HepG2 (cell line): ENCODE results near the gene DIABLO. TPM values are rescaled to one million over a fixed set of nuclear protein-coding genes. Genes with fewer than 3 reads are reported as not detected.

Source experiments
- AHR ChIP-seq: IDR thresholded peaks from 2 replicates; pipeline ENCODE4 v1.6.1; 2018; ENCODE audit warnings: missing genetic modification reagents, missing compliant biosample characterization
- FIP1L1 ChIP-seq: fragments of 200-400 bp; formaldehyde crosslinking; IDR thresholded peaks from 2 replicates; pipeline ENCODE4 v1.6.1; 2018; ENCODE audit warnings: low read depth, mild to moderate bottlenecking, low read length, moderate library complexity, borderline replicate concordance; ENCODE audit not compliant: insufficient read depth
- FOXA1 ChIP-seq, 2 experiments: fragments of 450-650 bp in 1 of 2; sonication (generic) in 1 of 2; formaldehyde crosslinking in 1 of 2; IDR thresholded peaks; 2 replicates each; pipeline versions ENCODE4 v1.4.0 to v1.6.1; 2016 to 2020; ENCODE audit warnings: missing genetic modification reagents in 1 of 2
- MIER3 ChIP-seq: IDR thresholded peaks from 2 replicates; pipeline ENCODE4 v1.6.1; 2016; ENCODE audit warnings: missing compliant biosample characterization, borderline replicate concordance
- MTERF4 ChIP-seq: sonication (generic); formaldehyde crosslinking; IDR thresholded peaks from 2 replicates; pipeline ENCODE4 v1.8.0; 2023; ENCODE audit warnings: mild to moderate bottlenecking, missing genetic modification reagents
- MXI1 ChIP-seq: IDR thresholded peaks from 3 replicates; pipeline ENCODE4 v1.6.1; 2012; ENCODE audit warnings: low read depth, low read length, inconsistent platforms, borderline replicate concordance
- NFKB2 ChIP-seq: sonication (generic); formaldehyde crosslinking; IDR thresholded peaks from 2 replicates; pipeline ENCODE4 v1.4.0; 2020; ENCODE audit warnings: missing genetic modification reagents, borderline replicate concordance
- NKX3-1 ChIP-seq: sonication (generic); formaldehyde crosslinking; IDR thresholded peaks from 2 replicates; pipeline ENCODE4 v1.5.0; 2020; ENCODE audit warnings: missing genetic modification reagents
- THRA ChIP-seq: sonication (generic); formaldehyde crosslinking; IDR thresholded peaks from 2 replicates; pipeline ENCODE4 v1.4.0; 2020; ENCODE audit warnings: missing genetic modification reagents, borderline replicate concordance
- TMF1 ChIP-seq: sonication (generic); formaldehyde crosslinking; IDR thresholded peaks from 2 replicates; pipeline ENCODE4 v1.8.1; 2022; ENCODE audit warnings: low read depth, missing genetic modification reagents
- ZFY ChIP-seq: sonication (generic); formaldehyde crosslinking; IDR thresholded peaks from 2 replicates; pipeline ENCODE4 v1.4.0; 2020; ENCODE audit warnings: missing genetic modification reagents
- ZNF142 ChIP-seq: sonication (generic); formaldehyde crosslinking; IDR thresholded peaks from 2 replicates; pipeline ENCODE4 v1.4.0; 2020; ENCODE audit warnings: missing genetic modification reagents
- ZNF30 ChIP-seq: sonication (generic); formaldehyde crosslinking; IDR thresholded peaks from 2 replicates; pipeline ENCODE4 v1.5.0; 2020; ENCODE audit warnings: mild to moderate bottlenecking, missing genetic modification reagents
- ZNF430 ChIP-seq: sonication (generic); formaldehyde crosslinking; IDR thresholded peaks from 2 replicates; pipeline ENCODE4 v1.9.0; 2021; ENCODE audit warnings: mild to moderate bottlenecking, missing genetic modification reagents
- ZNF432 ChIP-seq: sonication (generic); formaldehyde crosslinking; IDR thresholded peaks from 2 replicates; pipeline ENCODE4 v1.5.0; 2020; ENCODE audit warnings: missing genetic modification reagents, mild to moderate bottlenecking, borderline replicate concordance
- ZNF557 ChIP-seq: sonication (generic); formaldehyde crosslinking; IDR thresholded peaks from 2 replicates; pipeline ENCODE4 v1.4.0; 2020; ENCODE audit warnings: missing genetic modification reagents
- ZNF75D ChIP-seq: sonication (generic); formaldehyde crosslinking; IDR thresholded peaks from 2 replicates; pipeline ENCODE4 v1.8.1; 2023; ENCODE audit warnings: missing genetic modification reagents, mild to moderate bottlenecking, borderline replicate concordance
- ZNF879 ChIP-seq: sonication (generic); formaldehyde crosslinking; IDR thresholded peaks from 2 replicates; pipeline ENCODE4 v1.8.1; 2023; ENCODE audit warnings: missing genetic modification reagents
- ZNF883 ChIP-seq: sonication (generic); formaldehyde crosslinking; IDR thresholded peaks from 2 replicates; pipeline ENCODE4 v1.5.1; 2020; ENCODE audit warnings: mild to moderate bottlenecking, missing genetic modification reagents; ENCODE audit errors: not compliant biosample characterization
- ZSCAN12 ChIP-seq: sonication (generic); formaldehyde crosslinking; IDR thresholded peaks from 2 replicates; pipeline ENCODE4 v1.9.0; 2021; ENCODE audit warnings: mild to moderate bottlenecking, missing genetic modification reagents
- polyA plus RNA-seq, 8 experiments: library from polyadenylated mRNA; depleted of rRNA in 3 of 8; stranded (reverse) in 7 of 8; unstranded in 1 of 8; fragments of >200 nt; fragmentation: Illumina TruSeq in 4 of 8; extraction: Trizol in 4 of 8; gene quantifications; 2 replicates each; pipeline versions ENCODE4 v1.2.1 to v1.2.3, GENCODE V29; 2011 to 2016; ENCODE audit warnings: low read depth in 4 of 8, missing spikeins in 1 of 8, mixed read lengths in 1 of 8; ENCODE audit not compliant: insufficient read depth in 1 of 8
- total RNA-seq, 5 experiments: library from RNA; depleted of rRNA; stranded (reverse); fragments of >200 nt; fragmentation: Illumina TruSeq; extraction: Trizol; gene quantifications; 2 replicates each; pipeline ENCODE4 v1.2.3, GENCODE V29; 2016; ENCODE audit warnings: low read depth in 1 of 5

DIABLO gene
- total and polyA plus RNA-seq, 2 of the 13 experiments (the other 11 are each of a cell fraction or from before 2014, with no cell fraction given): 20.7 to 70.9 TPM

GRCh38 chr12:122226366-122227125 is 694 bp upstream of the DIABLO start (continued):
- TF ChIP-seq ZNF142 (peak; percentile 77; the same call in 1 of the 2 replicates), MTERF4 (peak; percentile 48; the same call in 1 of the 2 replicates), THRA (CRISPR knock-in tag) (peak; percentile 28; the same call in 1 of the 2 replicates), NFKB2 (peak; percentile 94), ZNF883 (CRISPR knock-in tag) (peak; percentile 86), NKX3-1 (peak; percentile 97), ZFY (CRISPR knock-in tag) (peak; percentile 71), TMF1 (CRISPR knock-in tag) (peak; percentile 88), FIP1L1 (no peak), ZSCAN12 (peak; percentile 98), ZNF879 (CRISPR knock-in tag) (peak; percentile 80), FOXA1 (IDR thresholded peaks at IDR 0.05) (no peak), FOXA1 (CRISPR knock-in tag; IDR thresholded peaks at IDR 0.05) (peak; percentile 11; the same call in 1 of the 2 replicates), ZNF430 (CRISPR knock-in tag) (peak; percentile 85; the same call in 1 of the 2 replicates), ZNF75D (CRISPR knock-in tag) (no peak), ZNF30 (peak; percentile 96), ZNF432 (CRISPR knock-in tag) (no peak), AHR (CRISPR knock-in tag) (peak; percentile 95; the same call in 1 of the 2 replicates), ZNF557 (CRISPR knock-in tag) (peak; percentile 95), MXI1 (peak; percentile 95), MIER3 (CRISPR knock-in tag) (no peak)
